ENCODE data around the gene WHRN. TPM values are rescaled to one million over a fixed set of nuclear protein-coding genes. Genes with fewer than 3 reads are reported as not detected.

Gene WHRN
- total RNA-seq, 4 donors from 2014 or later: 8.4 to 12.9 (median 11.0) TPM

GRCh38 chr9:114471157-114471556 lies 34.1 kb downstream of the WHRN start:
- Histone ChIP-seq H3K27ac (no peak overlapping the region), H3K4me3 (no peak overlapping the region), H3K27me3 (no peaks in the 10 kb centered on the region), H3K4me1 (no peaks in the 10 kb centered on the region), H3K36me3 (peaks cover 0 to 42% of the 10 kb centered on the region in 2 donors), H3K9me3 (peaks cover 0 to 4% (median 0%) of the 10 kb centered on the region in 3 donors)
- no peak for TF ChIP-seq EP300 (IDR thresholded peaks at IDR 0.05)
- TF ChIP-seq CTCF (IDR thresholded peaks at IDR 0.05): no peak
- no peak for TF ChIP-seq POLR2AphosphoS5 (IDR thresholded peaks at IDR 0.05)
- TF ChIP-seq POLR2A (IDR thresholded peaks at IDR 0.05): no peak
- WGBS, 2 donors (ENCODE audit: low coverage in 1 of 2): 87 to 91% methylated on average over 2 of the region's 4 CpGs
- no peak for ATAC-seq

DNA sequence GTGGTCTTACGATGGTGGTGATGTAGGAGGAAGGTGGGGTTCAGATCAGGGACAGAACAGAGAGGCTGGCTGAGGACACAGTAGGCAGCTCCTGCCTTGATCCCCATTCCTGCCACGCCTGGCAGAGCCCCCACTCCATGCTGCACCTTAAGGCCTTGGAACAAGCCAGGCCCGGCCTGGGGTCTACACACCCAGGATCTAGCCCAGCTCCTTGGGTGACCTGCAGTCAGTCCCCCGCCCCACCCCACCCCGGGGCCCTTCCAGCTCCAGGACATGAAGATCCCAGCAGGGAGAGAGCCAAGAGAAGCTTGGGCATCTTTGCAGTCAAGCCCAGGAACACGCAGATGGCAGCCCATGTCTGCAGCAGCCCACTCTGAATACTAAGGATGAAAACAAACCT lies 34.7 kb downstream of the WHRN start:
- H3K27ac ChIP-seq: no peak overlapping the region
- TF ChIP-seq POLR2AphosphoS5 (IDR thresholded peaks at IDR 0.05) (no peak), CTCF (IDR thresholded peaks at IDR 0.05) (no peak), POLR2A (IDR thresholded peaks at IDR 0.05) (no peak), EP300 (IDR thresholded peaks at IDR 0.05) (no peak)
- H3K9me3 ChIP-seq: peaks cover 0 to 4% (median 0%) of the 10 kb centered on the region in 3 donors
- ATAC-seq: no peak
- H3K4me1 ChIP-seq: no peaks in the 10 kb centered on the region
- H3K4me3 ChIP-seq: no peak overlapping the region
- WGBS, 2 donors (ENCODE audit: low coverage in 1 of 2): no CpG with 5 or more reads among the region's 6 CpGs
- no peaks in the 10 kb centered on the region for H3K27me3 ChIP-seq
- peaks cover 0 to 44% of the 10 kb centered on the region in 2 donors for H3K36me3 ChIP-seq

DNA sequence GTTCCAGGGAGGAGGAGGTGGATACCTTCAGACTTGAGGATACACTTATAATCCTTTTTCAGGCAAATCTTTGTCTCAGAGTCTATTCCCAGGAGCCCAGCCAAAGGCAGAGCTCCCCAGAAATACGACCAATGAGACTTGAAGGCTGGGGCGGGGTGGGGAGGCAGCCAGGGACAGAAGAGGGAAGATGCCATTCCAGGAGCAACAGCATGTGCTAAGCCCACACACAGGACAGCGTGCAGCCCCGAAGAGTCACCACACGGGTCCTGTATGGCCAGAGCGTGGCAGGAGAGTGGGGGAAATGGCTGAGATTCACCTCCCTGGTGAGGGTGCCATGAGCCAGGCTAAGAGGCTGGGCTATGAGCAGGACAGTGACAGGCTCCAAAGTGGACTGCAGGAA lies 35.2 kb downstream of the WHRN start:
- peaks cover 0 to 48% of the 10 kb centered on the region in 2 donors for H3K36me3 ChIP-seq
- ATAC-seq: no peak
- no peak overlapping the region for H3K4me3 ChIP-seq
- peaks cover 0 to 4% (median 0%) of the 10 kb centered on the region in 3 donors for H3K9me3 ChIP-seq
- 93% methylated on average over 3 of the region's 6 CpGs; no CpG with 5 or more reads in 1 of the 2 donors for WGBS, 2 donors (ENCODE audit: low coverage in 1 of 2)
- TF ChIP-seq POLR2A (IDR thresholded peaks at IDR 0.05) (no peak), EP300 (IDR thresholded peaks at IDR 0.05) (no peak), POLR2AphosphoS5 (IDR thresholded peaks at IDR 0.05) (no peak), CTCF (IDR thresholded peaks at IDR 0.05) (no peak)
- no peak overlapping the region for H3K27ac ChIP-seq
- no peaks in the 10 kb centered on the region for H3K27me3 ChIP-seq
- no peaks in the 10 kb centered on the region for H3K4me1 ChIP-seq

- Histone ChIP-seq H3K4me3 (no peak overlapping the region), H3K4me1 (no peaks in the 10 kb centered on the region), H3K27ac (no peak overlapping the region), H3K36me3 (peaks cover 0 to 56% of the 10 kb centered on the region in 2 donors), H3K27me3 (no peaks in the 10 kb centered on the region), H3K9me3 (peaks cover 0 to 4% (median 0%) of the 10 kb centered on the region in 3 donors)
- TF ChIP-seq EP300 (IDR thresholded peaks at IDR 0.05) (no peak), POLR2A (IDR thresholded peaks at IDR 0.05) (no peak), CTCF (IDR thresholded peaks at IDR 0.05) (no peak), POLR2AphosphoS5 (IDR thresholded peaks at IDR 0.05) (no peak)
- whole genome bisulfite sequencing, 2 donors (ENCODE audit: low coverage in 1 of 2): no CpG with 5 or more reads among the region's 16 CpGs
- no peak for ATAC-seq
Observed at GRCh38 chr9:114469091-114469853, 36.0 kb downstream of the WHRN start.

DNA sequence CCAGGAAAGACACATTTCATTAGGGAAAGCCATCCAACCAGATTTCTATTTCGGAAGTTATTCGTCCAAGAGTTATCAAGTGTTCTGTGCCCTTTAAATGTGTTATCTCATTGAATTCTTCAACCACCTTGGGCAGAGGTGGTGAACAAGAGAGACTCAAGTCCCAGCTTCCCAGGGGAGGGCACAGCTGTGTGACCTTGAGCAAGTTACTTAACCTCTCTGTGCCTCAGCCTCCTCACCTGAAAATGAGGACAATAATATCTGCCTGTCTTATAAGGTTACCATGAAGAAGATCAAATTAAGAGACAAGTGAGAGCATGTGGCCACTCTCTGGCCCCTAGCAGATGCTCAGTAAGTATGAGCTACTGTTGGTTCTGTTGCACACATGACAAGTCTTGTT lies 37.4 kb downstream of the WHRN start:
- no peaks in the 10 kb centered on the region for H3K4me1 ChIP-seq
- H3K36me3 ChIP-seq: peaks cover 0 to 47% of the 10 kb centered on the region in 2 donors
- H3K27ac ChIP-seq: no peak overlapping the region
- H3K27me3 ChIP-seq: no peaks in the 10 kb centered on the region
- peaks cover 0 to 4% (median 0%) of the 10 kb centered on the region in 3 donors for H3K9me3 ChIP-seq
- H3K4me3 ChIP-seq: no peak overlapping the region
- no peak for TF ChIP-seq CTCF (IDR thresholded peaks at IDR 0.05)
- TF ChIP-seq POLR2A (IDR thresholded peaks at IDR 0.05): no peak
- no peak for TF ChIP-seq EP300 (IDR thresholded peaks at IDR 0.05)
- no peak for ATAC-seq
- 95 to 100% methylated on average over 1 to 2 of the region's 2 CpGs for WGBS, 2 donors (ENCODE audit: low coverage in 1 of 2)

Measured in gastroesophageal sphincter (tissue), 4 donors.